Measurements from ENCODE around the gene DNASE1L1. TPM values are rescaled to one million over a fixed set of nuclear protein-coding genes. Genes with fewer than 3 reads are reported as not detected.

The DNASE1L1 gene
- total RNA-seq, 2 donors from 2014 or later: 36.8 to 70.7 TPM

DNA sequence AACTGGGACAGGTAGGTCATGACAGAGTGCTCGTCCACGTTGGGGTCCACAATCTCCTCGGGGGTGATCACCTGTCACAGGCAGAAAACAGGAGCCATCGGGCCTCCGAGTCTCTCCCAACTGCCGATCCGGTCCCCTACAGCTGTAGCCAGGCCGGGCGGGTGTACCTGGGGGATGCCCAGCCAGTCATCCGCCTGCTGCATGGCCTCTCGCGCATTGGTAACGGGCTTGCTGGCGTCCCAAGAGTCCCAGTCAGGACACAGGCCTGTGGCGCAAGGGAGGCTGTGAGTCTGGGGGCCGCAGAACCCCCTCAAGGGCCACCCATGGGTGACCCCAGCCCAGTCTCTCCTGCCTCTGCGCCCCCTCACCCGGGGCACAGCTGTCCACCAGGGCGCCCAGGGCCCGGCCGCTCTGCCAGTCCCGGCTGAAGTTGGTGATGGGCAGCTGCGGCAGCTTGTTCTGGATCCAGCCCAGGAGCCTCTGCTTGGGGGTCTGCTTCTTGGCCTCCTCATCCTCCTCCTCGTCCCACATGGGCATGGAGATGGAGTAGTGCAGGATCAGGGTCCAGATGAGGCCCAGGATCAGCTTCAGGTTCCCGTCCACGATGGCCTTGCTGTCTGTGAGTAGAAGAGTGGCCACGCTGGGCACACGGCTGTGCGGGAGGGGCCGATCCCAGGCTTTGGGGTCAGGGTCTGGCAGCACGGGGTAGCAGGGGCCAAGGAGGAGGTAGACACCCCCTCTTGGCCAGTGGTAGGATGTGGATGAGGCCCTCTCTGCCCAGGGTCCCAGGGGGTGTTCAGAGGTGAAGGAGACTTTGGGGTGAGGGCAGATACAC lies 41.4 kb downstream of the DNASE1L1 start:
- Histone ChIP-seq H3K9me3 (no peaks in the 10 kb centered on the region), H3K27me3 (replicated peaks; ENCODE audit: insufficient read depth) (no peaks in the 10 kb centered on the region), H3K36me3 (no peaks in the 10 kb centered on the region), H3K27ac (peak overlapping the region; percentile 83 to 87), H3K4me1 (replicated peaks) (no peaks in the 10 kb centered on the region), H3K4me3 (peak overlapping the region in 1 of 2 donors; percentile 45)
- intact Hi-C loops (cut with DNase I): no loop called here
- no peak for DNase-seq (ENCODE audit: low spot score)
- WGBS: 69% methylated on average over 6 of the region's 31 CpGs
- TF ChIP-seq POLR2A (IDR thresholded peaks at IDR 0.05) (no peak), POLR2AphosphoS5 (IDR thresholded peaks at IDR 0.05) (no peak)
- TF ChIP-seq, protein P1, sequence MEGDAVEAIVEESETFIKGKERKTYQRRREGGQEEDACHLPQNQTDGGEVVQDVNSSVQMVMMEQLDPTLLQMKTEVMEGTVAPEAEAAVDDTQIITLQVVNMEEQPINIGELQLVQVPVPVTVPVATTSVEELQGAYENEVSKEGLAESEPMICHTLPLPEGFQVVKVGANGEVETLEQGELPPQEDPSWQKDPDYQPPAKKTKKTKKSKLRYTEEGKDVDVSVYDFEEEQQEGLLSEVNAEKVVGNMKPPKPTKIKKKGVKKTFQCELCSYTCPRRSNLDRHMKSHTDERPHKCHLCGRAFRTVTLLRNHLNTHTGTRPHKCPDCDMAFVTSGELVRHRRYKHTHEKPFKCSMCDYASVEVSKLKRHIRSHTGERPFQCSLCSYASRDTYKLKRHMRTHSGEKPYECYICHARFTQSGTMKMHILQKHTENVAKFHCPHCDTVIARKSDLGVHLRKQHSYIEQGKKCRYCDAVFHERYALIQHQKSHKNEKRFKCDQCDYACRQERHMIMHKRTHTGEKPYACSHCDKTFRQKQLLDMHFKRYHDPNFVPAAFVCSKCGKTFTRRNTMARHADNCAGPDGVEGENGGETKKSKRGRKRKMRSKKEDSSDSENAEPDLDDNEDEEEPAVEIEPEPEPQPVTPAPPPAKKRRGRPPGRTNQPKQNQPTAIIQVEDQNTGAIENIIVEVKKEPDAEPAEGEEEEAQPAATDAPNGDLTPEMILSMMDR (IDR thresholded peaks at IDR 0.05): no peak

DNA sequence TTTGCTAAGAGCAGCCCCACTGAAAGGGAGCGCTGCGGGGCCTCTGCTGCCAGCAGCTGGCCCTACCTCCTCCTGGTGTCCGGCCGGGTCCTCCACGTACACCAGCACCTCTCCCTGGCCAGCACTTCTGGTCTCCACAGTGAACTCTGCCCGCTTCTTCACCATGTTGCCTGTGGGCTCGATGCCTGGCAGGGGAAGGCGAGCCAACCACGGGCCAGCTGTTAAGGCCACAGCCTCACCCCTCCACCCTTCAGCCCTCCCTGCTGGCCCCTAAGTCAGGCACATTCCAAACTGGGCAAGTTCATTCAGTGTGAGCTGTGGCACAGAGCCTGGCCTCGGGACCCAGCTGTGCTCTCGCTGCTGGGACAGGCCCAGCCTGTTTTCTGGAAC lies 42.4 kb downstream of the DNASE1L1 start:
- WGBS: 20% methylated on average over 1 of the region's 11 CpGs
- peak; percentile 64 for DNase-seq (ENCODE audit: low spot score)

DNA sequence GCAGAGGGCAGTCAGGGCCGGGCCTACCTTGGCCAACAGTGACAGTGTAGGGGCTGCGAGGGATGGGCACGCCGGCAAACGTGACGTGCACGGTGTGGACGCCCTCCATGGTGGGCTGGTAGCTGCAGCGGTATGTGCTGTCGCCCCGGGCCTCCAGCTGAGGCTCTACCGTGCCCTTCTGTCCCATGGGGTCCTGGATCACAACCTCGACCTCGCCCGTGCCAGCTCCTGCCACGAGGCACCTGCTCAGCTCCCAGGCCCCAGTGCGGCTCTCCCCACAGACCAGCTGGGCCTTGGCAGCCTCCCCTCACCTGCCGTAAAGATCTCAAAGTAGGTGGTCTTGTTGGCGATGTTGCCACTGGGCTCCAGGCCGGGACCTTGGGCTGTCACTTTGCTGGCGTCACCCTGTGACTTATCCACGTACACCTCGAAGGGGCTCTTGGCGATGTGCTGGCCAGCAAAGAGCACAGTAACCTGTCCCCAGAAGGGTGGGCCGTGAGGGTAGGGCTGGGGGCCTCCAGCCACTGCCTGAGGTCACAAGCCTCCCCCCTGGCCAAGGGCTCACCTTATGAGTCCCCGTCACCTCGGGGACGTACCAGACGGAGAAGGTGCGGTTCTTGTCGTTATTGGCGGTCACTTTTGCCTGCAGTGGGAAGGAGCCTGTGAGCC lies 42.9 kb downstream of the DNASE1L1 start:
- Histone ChIP-seq H3K36me3 (no peaks in the 10 kb centered on the region), H3K27me3 (replicated peaks; ENCODE audit: insufficient read depth) (no peaks in the 10 kb centered on the region), H3K9me3 (no peaks in the 10 kb centered on the region), H3K27ac (peak overlapping the region in 1 of 2 donors; percentile 87), H3K4me3 (no peak overlapping the region), H3K4me1 (replicated peaks) (no peaks in the 10 kb centered on the region)
- no peak for TF ChIP-seq POLR2A (IDR thresholded peaks at IDR 0.05)
- TF ChIP-seq, protein P1 (IDR thresholded peaks at IDR 0.05): no peak
- no peak for TF ChIP-seq POLR2AphosphoS5 (IDR thresholded peaks at IDR 0.05)
- DNase-seq (ENCODE audit: low spot score): no peak
- 79% methylated on average over 14 of the region's 32 CpGs for WGBS
- intact Hi-C loops (cut with DNase I): no loop called here

More for the DNA sequence above, 42.4 kb downstream of the DNASE1L1 start:
- Histone ChIP-seq H3K4me1 (replicated peaks) (no peaks in the 10 kb centered on the region), H3K9me3 (no peaks in the 10 kb centered on the region), H3K27ac (peak overlapping the region; percentile 51 to 87), H3K27me3 (replicated peaks; ENCODE audit: insufficient read depth) (no peaks in the 10 kb centered on the region), H3K36me3 (no peaks in the 10 kb centered on the region), H3K4me3 (no peak overlapping the region)
- intact Hi-C loops (cut with DNase I): no loop called here
- TF ChIP-seq POLR2A (IDR thresholded peaks at IDR 0.05) (no peak), POLR2AphosphoS5 (IDR thresholded peaks at IDR 0.05) (peak; percentile 70)
- TF ChIP-seq, protein P1 (IDR thresholded peaks at IDR 0.05): no peak

DNA sequence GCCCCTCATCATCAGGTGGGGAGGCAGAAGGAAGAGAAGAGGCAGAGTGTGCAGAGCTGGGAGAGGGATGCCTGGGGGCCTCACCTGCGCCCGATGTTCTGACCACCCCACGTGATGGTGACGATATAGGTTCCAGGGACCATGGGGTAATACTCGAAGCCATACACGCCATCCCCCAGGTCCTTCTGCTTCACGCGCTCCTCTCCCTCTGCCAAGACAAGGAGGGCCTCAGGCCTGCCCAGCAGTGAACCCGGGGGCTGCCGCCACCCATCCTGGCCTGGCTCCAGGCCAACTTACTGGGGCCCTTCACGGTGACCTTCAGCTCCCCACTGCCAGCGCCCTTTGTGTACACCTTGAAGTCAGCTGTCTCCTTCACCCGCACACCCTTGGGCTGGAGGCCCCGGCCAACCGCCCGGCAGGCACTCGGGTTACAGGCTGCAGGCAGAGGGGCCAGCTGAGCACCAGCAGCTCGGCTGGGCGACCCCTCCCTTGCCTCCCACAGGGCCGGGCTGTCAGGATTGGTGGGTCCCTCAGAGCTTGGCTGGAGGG lies 43.9 kb downstream of the DNASE1L1 start:
- WGBS: 63% methylated on average over 9 of the region's 20 CpGs
- Histone ChIP-seq H3K4me3 (no peak overlapping the region), H3K27me3 (replicated peaks; ENCODE audit: insufficient read depth) (no peaks in the 10 kb centered on the region), H3K27ac (no peak overlapping the region), H3K36me3 (no peaks in the 10 kb centered on the region), H3K4me1 (replicated peaks) (no peaks in the 10 kb centered on the region), H3K9me3 (no peaks in the 10 kb centered on the region)
- intact Hi-C loops (cut with DNase I): no loop called here
- TF ChIP-seq, protein P1 (IDR thresholded peaks at IDR 0.05): no peak
- TF ChIP-seq POLR2A (IDR thresholded peaks at IDR 0.05): no peak
- TF ChIP-seq POLR2AphosphoS5 (IDR thresholded peaks at IDR 0.05): no peak
- DNase-seq (ENCODE audit: low spot score): no peak

All from prostate gland (tissue), 2 donors.